Mucosa of descending colon (tissue), 3 donors: ENCODE data around the gene MC1R. TPM values are rescaled to one million over a fixed set of nuclear protein-coding genes. Genes with fewer than 3 reads are reported as not detected.
A peak's percentile ranks its signal among the peaks of the same experiment; 100 is the strongest.

Experiments used
- ATAC-seq: fragments of 200-7000 bp; cut with Tn5 transposase; one replicate; pipeline ENCODE4 v1.9.1; 2020; ENCODE audit warnings: mild to moderate bottlenecking, moderate library complexity
- DNase-seq, 3 donors: peaks; one replicate each; pipeline ENCODE4 v3.0.0-alpha.2; 2020
- H3K36me3 ChIP-seq: fragments of 200-600 bp; one replicate; pipeline ENCODE4 v1.8.0; 2021; ENCODE audit warnings: low read depth, mild to moderate bottlenecking
- H3K4me1 ChIP-seq: fragments of 200-600 bp; one replicate; pipeline ENCODE4 v1.8.0; 2021; ENCODE audit warnings: low read depth, mild to moderate bottlenecking
- H3K4me3 ChIP-seq: fragments of 200-600 bp; one replicate; pipeline ENCODE4 v1.8.0; 2021; ENCODE audit warnings: mild to moderate bottlenecking
- H3K9me3 ChIP-seq: fragments of 200-600 bp; one replicate; pipeline ENCODE4 v1.8.0; 2021; ENCODE audit warnings: mild to moderate bottlenecking
- CTCF ChIP-seq: fragments of 200-600 bp; IDR thresholded peaks from one replicate; pipeline ENCODE4 v1.8.0; 2022; ENCODE audit warnings: antibody characterized with exemption, mild to moderate bottlenecking
- intact Hi-C, 2 donors: fragments of 100-400 bp; cut with DNase I in 1 of 2; cut with micrococcal nuclease in 1 of 2; formaldehyde crosslinking; loops; one replicate each; pipeline versions ENCODE4 v1.11.0 to v1.11.1; 2022; cut with DNase I, micrococcal nuclease
- total RNA-seq, 3 donors: library from RNA; stranded (reverse); fragmentation: NEBNext Ultra II Directional in 2 of 3; extraction: Animal tissue kit (Norgen Biotek cat#: 25700) in 2 of 3; gene quantifications; one replicate each; pipeline versions ENCODE4 v1.2.1 to v1.2.4, GENCODE V29; 2021 to 2023
- donor health status: DM: no; HTN: no; CAD: no; lungs with moderate emphysema.
- donor health status: DM: no; HTN: no; CAD: no.
- donor health status: DM: no; HTN: yes; CAD: no.

MC1R gene
- total RNA-seq, 3 donors from 2014 or later, result 4.1 to 4.8 (median 4.3) TPM

- Histone ChIP-seq H3K4me3 (no peak overlapping the region), H3K9me3 (no peaks in the 10 kb centered on the region), H3K4me1 (peaks cover 20% of the 10 kb centered on the region), H3K36me3 (no peaks in the 10 kb centered on the region)
- intact Hi-C loops, result no loop called here
- DNase-seq (no peak), ATAC-seq (no peak)
- no peak for TF ChIP-seq CTCF
Observed at GRCh38 chr16:89915303-89916232, 3.1 kb upstream of the MC1R start.

- ATAC-seq (peak; percentile 80), DNase-seq (peak; percentile 64 to 93 (median 92))
- Histone ChIP-seq H3K36me3 (no peaks in the 10 kb centered on the region), H3K4me3 (no peak overlapping the region), H3K4me1 (peaks cover 30% of the 10 kb centered on the region), H3K9me3 (no peaks in the 10 kb centered on the region)
- intact Hi-C loops, result no loop called here
- TF ChIP-seq CTCF, result no peak
Observed at GRCh38 chr16:89917773-89918452, 749 bp upstream of the MC1R start.

GRCh38 chr16:89919535-89920406 lies 1.1 kb downstream of the MC1R start:
- H3K4me3 ChIP-seq, result no peak overlapping the region
- no peak for TF ChIP-seq CTCF
- DNase-seq, result peak in 2 of 3 donors; percentile 19 to 51
- H3K9me3 ChIP-seq, result no peaks in the 10 kb centered on the region
- no peak for ATAC-seq
- intact Hi-C loops, result no loop called here
- no peaks in the 10 kb centered on the region for H3K36me3 ChIP-seq
- H3K4me1 ChIP-seq, result peaks cover 37% of the 10 kb centered on the region

GRCh38 chr16:89920723-89921122 lies 2.1 kb downstream of the MC1R start:
- Histone ChIP-seq H3K36me3 (no peaks in the 10 kb centered on the region), H3K4me3 (no peak overlapping the region), H3K9me3 (no peaks in the 10 kb centered on the region), H3K4me1 (peaks cover 40% of the 10 kb centered on the region)
- DNase-seq (peak in 1 of 3 donors; percentile 47), ATAC-seq (no peak)
- intact Hi-C loops, result no loop called here
- no peak for TF ChIP-seq CTCF

- no peaks in the 10 kb centered on the region for H3K36me3 ChIP-seq
- no peaks in the 10 kb centered on the region for H3K9me3 ChIP-seq
- no peak for TF ChIP-seq CTCF
- no peak for ATAC-seq
- peak in 1 of 3 donors; percentile 48 for DNase-seq
- intact Hi-C loops, result no loop called here
- H3K4me1 ChIP-seq, result peaks cover 44% of the 10 kb centered on the region
- H3K4me3 ChIP-seq, result no peak overlapping the region
Observed at GRCh38 chr16:89921131-89921701, 2.6 kb downstream of the MC1R start.
